Caco-2 (cell line): ENCODE data around the gene CAPN12. TPM values are rescaled to one million over a fixed set of nuclear protein-coding genes. Genes with fewer than 3 reads are reported as not detected.

Experiments used
- BruUV-seq: library from RNA; stranded (reverse); fragments of 400-500 nt; replicated peaks from 2 replicates; lab custom pipeline; 2021; lab: Mats Ljungman, UMichigan
- CTCF ChIA-PET: fragments of 300-600 bp; sonication (Branson Sonifier 250); formaldehyde crosslinking; loops from one replicate; lab custom pipeline; 2022; ENCODE audit warnings: antibody characterized with exemption; lab: Charles Lee
- POLR2A ChIA-PET: fragments of 300-600 bp; sonication (Branson Sonifier 250); formaldehyde crosslinking; loops from one replicate; lab custom pipeline; 2022; ENCODE audit warnings: antibody characterized with exemption; lab: Charles Lee
- DNase-seq, 2 experiments: peaks; one replicate each; pipeline versions ENCODE4 v3.0.0 to v3.0.0-alpha.2; 2020 to 2022
- H3K27me3 ChIP-seq: replicated peaks from 2 replicates; pipeline ENCODE4 v1.6.0; 2011; ENCODE audit warnings: low read length; ENCODE audit not compliant: control insufficient read depth, insufficient read depth
- H3K36me3 ChIP-seq: 2 replicates; pipeline ENCODE4 v1.5.1; 2011; ENCODE audit warnings: low read length; ENCODE audit not compliant: control insufficient read depth, insufficient read depth
- H3K4me1 ChIP-seq: fragments of 250-450 bp; sonication (Bioruptor Pico); 2 replicates; pipeline ENCODE4 v1.5.1; 2020; ENCODE audit warnings: mild to moderate bottlenecking
- H3K4me3 ChIP-seq: 2 replicates; pipeline ENCODE4 v1.5.1; 2011; ENCODE audit warnings: low read depth, mild to moderate bottlenecking, control low read depth, low read length
- H3K9me3 ChIP-seq: fragments of 250-450 bp; sonication (Bioruptor Pico); 2 replicates; pipeline ENCODE4 v1.5.1; 2020; ENCODE audit warnings: mild to moderate bottlenecking, moderate library complexity
- H3K27ac Mint-ChIP-seq: one replicate; pipeline ENCODE4 v1.8.0; 2022; ENCODE audit warnings: mixed read lengths; ENCODE audit not compliant: unreplicated experiment
- H3K27me3 Mint-ChIP-seq: one replicate; pipeline ENCODE4 v1.8.0; 2022; ENCODE audit warnings: mixed read lengths; ENCODE audit not compliant: insufficient read depth, unreplicated experiment
- H3K36me3 Mint-ChIP-seq: one replicate; pipeline ENCODE4 v1.8.0; 2022; ENCODE audit warnings: mild to moderate bottlenecking, mixed read lengths; ENCODE audit not compliant: insufficient read depth, unreplicated experiment
- H3K4me1 Mint-ChIP-seq: one replicate; pipeline ENCODE4 v1.8.0; 2022; ENCODE audit warnings: low read depth, mixed read lengths; ENCODE audit not compliant: unreplicated experiment
- H3K4me3 Mint-ChIP-seq: one replicate; pipeline ENCODE4 v1.8.0; 2022; ENCODE audit warnings: mild to moderate bottlenecking, moderate library complexity, mixed read lengths; ENCODE audit not compliant: unreplicated experiment
- H3K9me3 Mint-ChIP-seq: one replicate; pipeline ENCODE4 v1.8.0; 2022; ENCODE audit warnings: mixed read lengths; ENCODE audit not compliant: unreplicated experiment
- CTCF ChIP-seq, 2 experiments: fragments of 200-600 bp in 1 of 2; IDR thresholded peaks; 1 replicate in 1 of 2; 2 replicates in 1 of 2; pipeline versions ENCODE4 v1.5.1 to v1.8.0; 2011 to 2022; ENCODE audit warnings: antibody characterized with exemption in 1 of 2, control low read depth in 1 of 2, inconsistent platforms in 1 of 2, low read depth in 1 of 2, low read length in 1 of 2, mild to moderate bottlenecking in 1 of 2, moderate library complexity in 1 of 2; ENCODE audit not compliant: insufficient read depth in 1 of 2, severe bottlenecking in 1 of 2, unreplicated experiment in 1 of 2
- intact Hi-C: fragments of 100-400 bp; cut with micrococcal nuclease; formaldehyde crosslinking; loops from one replicate; pipeline ENCODE4 v1.10.0; 2022; ENCODE audit not compliant: unreplicated experiment
- total RNA-seq: library from RNA; stranded (reverse); gene quantifications from 2 replicates; pipeline ENCODE4 v1.2.3, GENCODE V29; 2022

The CAPN12 gene
- total RNA-seq, 1 experiment from 2014 or later: 8.8 TPM

- CTCF ChIA-PET: no interaction called here
- H3K9me3 ChIP-seq: no peaks in the 10 kb centered on the region
- H3K36me3 Mint-ChIP-seq: peaks cover 36% of the 10 kb centered on the region
- H3K4me3 Mint-ChIP-seq: no peak overlapping the region
- H3K27ac Mint-ChIP-seq: no peak overlapping the region
- no peaks in the 10 kb centered on the region for H3K9me3 Mint-ChIP-seq
- peaks cover 19% of the 10 kb centered on the region for H3K4me1 ChIP-seq
- peaks cover 13% of the 10 kb centered on the region for H3K4me1 Mint-ChIP-seq
- H3K4me3 ChIP-seq: no peak overlapping the region
- intact Hi-C loops: loop anchor here (5.0 to 10.0 kb wide), 2 partner anchors 98 to 195 kb away; no protein-coding TSS in a partner anchor
- no peak for TF ChIP-seq CTCF (IDR thresholded peaks at IDR 0.05; ENCODE audit: insufficient read depth in 1 of 2, low read depth in 1 of 2, low read length in 1 of 2, severe bottlenecking in 1 of 2, unreplicated experiment in 1 of 2)
- no peaks in the 10 kb centered on the region for H3K36me3 ChIP-seq
- no TSS peak for BruUV-seq
- H3K27me3 Mint-ChIP-seq: no peaks in the 10 kb centered on the region
- DNase-seq: no peak
- POLR2A ChIA-PET: no interaction called here
- H3K27me3 ChIP-seq: no peaks in the 10 kb centered on the region
These were observed 4.6 kb downstream of the CAPN12 start for GRCh38 chr19:38739440-38740256.

- POLR2A ChIA-PET: interaction anchor here (1.1 to 2.5 kb wide), 2 partner anchors 94 to 101 kb away, joined by 3 to 9 read pairs; partner anchors contain the start of gene ECH1
These were observed 6.1 kb downstream of the CAPN12 start for GRCh38 chr19:38737921-38738737.

More at GRCh38 chr19:38737921-38738737, 6.1 kb downstream of the CAPN12 start:
- Histone ChIP-seq H3K9me3 (no peaks in the 10 kb centered on the region), H3K27me3 (no peaks in the 10 kb centered on the region), H3K36me3 (no peaks in the 10 kb centered on the region), H3K4me3 (peak overlapping the region; percentile 54), H3K4me1 (peaks cover 24% of the 10 kb centered on the region)
- peaks cover 45% of the 10 kb centered on the region for H3K36me3 Mint-ChIP-seq
- peaks cover 13% of the 10 kb centered on the region for H3K4me1 Mint-ChIP-seq
- H3K27ac Mint-ChIP-seq: peak overlapping the region; percentile 33
- H3K9me3 Mint-ChIP-seq: no peaks in the 10 kb centered on the region
- H3K27me3 Mint-ChIP-seq: no peaks in the 10 kb centered on the region
- no peak for DNase-seq
- BruUV-seq: TSS peak; percentile 48
- intact Hi-C loops: loop anchor here (1.0 to 10.0 kb wide), 4 partner anchors 99 to 193 kb away; partner anchors contain the start of genes MRPS12 and SARS2
- H3K4me3 Mint-ChIP-seq: peak overlapping the region; percentile 72
- no peak for TF ChIP-seq CTCF (IDR thresholded peaks at IDR 0.05; ENCODE audit: insufficient read depth in 1 of 2, low read depth in 1 of 2, low read length in 1 of 2, severe bottlenecking in 1 of 2, unreplicated experiment in 1 of 2)
- CTCF ChIA-PET: interaction anchor here (0.9 to 1.2 kb wide), 2 partner anchors 10 to 84 kb away, joined by 3 to 4 read pairs; no protein-coding TSS in a partner anchor
